Gastrocnemius medialis (tissue), 4 donors: ENCODE measurements around the gene MGME1.

Source experiments
- CTCF ChIP-seq, 5 experiments: fragments of 450-650 bp in 3 of 5; fragments of 200-600 bp in 2 of 5; sonication (generic) in 2 of 5; IDR thresholded peaks in 4 of 5; conservative IDR thresholded peaks in 1 of 5; 1 replicate in 4 of 5; 2 replicates in 1 of 5; pipeline ENCODE4 v1.5.1; 2016 to 2019; ENCODE audit warnings: antibody characterized with exemption in 5 of 5, mild to moderate bottlenecking in 3 of 5, moderate library complexity in 3 of 5
- POLR2A ChIP-seq, 2 donors: fragments of 450-650 bp; IDR thresholded peaks; one replicate each; pipeline ENCODE4 v1.6.1; 2017; ENCODE audit warnings: antibody characterized with exemption in 2 of 2, mild to moderate bottlenecking in 2 of 2, moderate library complexity in 2 of 2

- no peak for TF ChIP-seq CTCF (IDR thresholded peaks at IDR 0.05 in 4 of 5, conservative IDR thresholded peaks at IDR 0.05 in 1 of 5)
- TF ChIP-seq POLR2A (IDR thresholded peaks at IDR 0.05): no peak
Measured at GRCh38 chr20:17935186-17935585, 33.6 kb upstream of the MGME1 start.
